ENCODE measurements around the gene GPD2.

DNA sequence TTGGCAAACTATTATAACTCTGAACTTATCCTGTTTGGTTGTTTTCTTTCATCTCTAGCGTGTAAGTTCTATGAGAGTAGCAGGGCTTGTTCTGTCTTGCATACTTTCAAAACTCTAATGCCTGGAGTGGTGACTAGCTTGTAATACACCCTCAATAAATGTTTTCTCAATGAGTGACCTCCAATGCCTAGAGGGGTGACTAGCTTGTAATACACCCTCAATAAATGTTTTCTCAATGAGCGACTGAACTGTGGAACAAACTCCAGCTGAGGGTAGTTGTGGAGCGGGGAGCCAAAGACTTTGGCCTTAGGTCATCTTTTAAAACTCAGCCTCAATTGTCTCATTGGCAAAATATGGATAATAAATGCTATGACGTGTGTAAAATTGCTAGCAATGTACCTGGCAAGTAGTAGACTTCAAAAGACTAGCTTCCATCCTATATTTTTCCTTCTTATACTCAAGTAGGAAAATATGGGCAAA, 1.8 kb downstream of the GPD2 start:
- no peak for TF ChIP-seq CTCF (conservative IDR thresholded peaks at IDR 0.05; ENCODE audit: low read length)
- no peak for TF ChIP-seq EZH2phosphoT487 (IDR thresholded peaks at IDR 0.05; ENCODE audit: borderline replicate concordance)
